HG03175 (cell line): Measurements from ENCODE around the gene TOP3A.

Experiments
- ATAC-seq: cut with Tn5 transposase; IDR thresholded peaks from one replicate; pipeline ENCODE4 v1.9.1; 2021; ENCODE audit warnings: mild to moderate bottlenecking, moderate library complexity; ENCODE audit not compliant: unreplicated experiment

The TOP3A gene

DNA sequence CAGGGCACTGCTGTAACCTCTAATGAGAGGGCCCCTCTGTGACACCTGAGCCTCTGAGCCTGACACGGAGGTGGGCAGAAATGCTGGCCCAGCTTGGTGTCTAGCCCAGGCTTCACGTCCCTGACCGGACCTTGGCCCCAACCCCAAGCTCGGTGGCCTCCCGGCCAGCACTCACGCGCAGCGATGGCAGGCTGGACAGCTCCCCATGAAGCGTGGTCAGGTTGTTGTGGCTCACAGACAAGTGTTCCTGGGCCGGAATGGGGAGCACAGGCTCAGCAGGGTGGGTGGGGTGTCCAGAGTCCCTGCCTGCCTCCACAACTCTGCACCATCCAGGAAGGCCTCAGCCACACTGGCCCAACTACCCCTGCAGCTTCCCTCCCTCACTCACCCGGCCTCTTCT is 58.4 kb downstream of the TOP3A start:
- ATAC-seq, result no peak

GRCh38 chr17:18254888-18255649 is 59.7 kb downstream of the TOP3A start:
- ATAC-seq, result no peak

DNA sequence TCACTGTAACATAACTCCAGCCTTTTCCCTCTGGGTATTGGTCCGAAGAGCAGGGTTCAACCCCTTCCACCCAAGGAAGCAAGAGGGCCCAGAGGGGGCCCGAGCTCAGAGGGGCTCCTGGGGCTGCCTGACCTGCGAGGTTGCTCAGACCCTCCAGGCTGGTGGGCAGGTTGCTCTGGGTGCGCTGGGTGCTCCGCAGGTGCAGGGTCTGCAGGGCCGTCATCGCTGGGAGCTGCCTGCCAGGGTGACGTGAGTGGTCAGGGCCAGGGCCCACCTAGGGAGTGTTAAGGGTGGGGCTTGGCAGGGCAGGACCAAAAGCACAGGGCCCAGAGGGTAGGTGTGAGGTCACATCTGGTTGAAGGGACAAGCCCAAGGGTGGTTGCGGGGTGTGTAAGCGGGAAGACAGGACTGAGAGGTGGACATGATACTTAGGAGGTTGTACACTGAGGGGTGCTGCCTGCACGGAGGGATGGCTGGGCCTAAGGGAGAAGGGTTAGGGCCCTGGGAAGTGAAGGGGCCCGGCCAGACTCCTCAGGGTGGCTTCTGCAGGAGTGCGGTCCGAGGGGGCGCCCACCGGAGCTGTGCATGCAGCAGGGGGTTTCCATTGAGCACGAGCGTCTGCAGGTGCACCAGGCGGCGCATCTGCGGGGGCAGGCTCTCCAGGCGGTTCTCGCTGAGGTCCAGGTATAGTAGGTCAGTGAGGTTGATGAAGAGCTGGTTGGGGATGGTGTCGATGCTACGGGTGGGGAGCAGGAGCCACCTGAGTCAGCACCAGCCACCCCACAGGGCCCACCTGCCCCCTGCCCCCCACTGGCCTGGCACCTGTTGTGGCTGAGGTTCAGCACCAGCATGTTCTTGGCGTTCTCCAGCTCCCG is 60.6 kb downstream of the TOP3A start:
- no peak for ATAC-seq

GRCh38 chr17:18253187-18253884 is 61.5 kb downstream of the TOP3A start:
- ATAC-seq, result no peak

GRCh38 chr17:18252160-18252559 is 62.6 kb downstream of the TOP3A start:
- no peak for ATAC-seq

- ATAC-seq, result no peak
Measured at GRCh38 chr17:18251204-18251603, 63.6 kb downstream of the TOP3A start.

GRCh38 chr17:18250708-18251107 is 64.1 kb downstream of the TOP3A start:
- no peak for ATAC-seq

GRCh38 chr17:18250259-18250658 is 64.5 kb downstream of the TOP3A start:
- ATAC-seq, result no peak

DNA sequence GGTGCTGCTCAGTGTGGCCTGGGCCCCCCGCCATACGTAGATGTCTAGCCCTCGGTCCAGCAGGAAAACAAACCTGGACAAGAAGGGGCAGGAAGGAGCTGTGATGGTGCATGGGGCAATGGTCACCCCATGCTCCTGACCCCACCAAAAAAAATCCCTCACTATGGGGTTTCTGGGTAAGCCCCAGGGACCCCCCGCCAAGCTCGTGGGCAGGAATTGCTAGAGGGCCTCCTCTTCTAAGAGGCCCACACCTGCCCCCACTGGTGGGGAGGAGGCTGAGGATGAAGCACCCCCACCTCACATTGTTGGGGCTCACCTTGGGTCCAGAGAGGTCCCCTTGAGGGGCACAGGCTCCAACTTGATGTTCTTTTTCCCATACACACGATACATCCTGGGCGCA is 66.0 kb downstream of the TOP3A start:
- ATAC-seq, result no peak

- no peak for ATAC-seq
Measured at GRCh38 chr17:18248300-18248731, 66.5 kb downstream of the TOP3A start.

- no peak for ATAC-seq
Measured at GRCh38 chr17:18247613-18248001, 67.2 kb downstream of the TOP3A start.

GRCh38 chr17:18246880-18247612 is 67.7 kb downstream of the TOP3A start:
- ATAC-seq, result no peak

GRCh38 chr17:18246109-18246725 is 68.6 kb downstream of the TOP3A start:
- no peak for ATAC-seq

GRCh38 chr17:18245038-18245776 is 69.6 kb downstream of the TOP3A start:
- no peak for ATAC-seq

GRCh38 chr17:18241229-18241871 is 73.4 kb downstream of the TOP3A start:
- no peak for ATAC-seq

GRCh38 chr17:18240449-18240848 is 74.3 kb downstream of the TOP3A start:
- no peak for ATAC-seq

GRCh38 chr17:18238299-18238698 is 76.5 kb downstream of the TOP3A start:
- ATAC-seq, result no peak

DNA sequence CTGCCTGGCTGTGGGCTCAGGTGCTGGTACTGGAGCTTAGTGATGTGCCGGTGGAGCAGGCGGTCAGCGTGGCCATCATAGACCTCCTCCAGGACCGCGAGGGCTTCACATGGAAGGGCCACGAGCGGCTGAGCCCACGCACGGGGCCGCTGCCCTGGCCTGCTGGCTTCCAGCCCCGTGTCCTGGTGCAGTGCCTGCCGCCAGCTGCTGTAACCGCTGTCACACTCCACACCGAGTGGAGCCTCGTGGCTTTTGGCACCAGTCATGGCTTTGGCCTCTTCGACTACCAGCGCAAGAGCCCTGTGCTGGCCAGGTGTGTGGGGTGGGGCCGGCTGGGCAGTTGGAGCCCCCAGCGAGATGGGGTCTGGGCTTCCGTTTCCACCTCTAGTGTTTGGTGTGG is 77.3 kb downstream of the TOP3A start:
- no peak for ATAC-seq

GRCh38 chr17:18236494-18236893 is 78.3 kb downstream of the TOP3A start:
- ATAC-seq, result no peak
